Measurements from ENCODE around the gene CCDC116. TPM values are rescaled to one million over a fixed set of nuclear protein-coding genes. Genes with fewer than 3 reads are reported as not detected.

CCDC116 gene
- total and polyA plus RNA-seq, 10 of the 15 experiments (the other 5 are each of a cell fraction or from before 2014, with no cell fraction given): 0.04 to 0.18 (median 0.04) TPM; not detected in 6

- TF ChIP-seq CEBPZ (IDR thresholded peaks at IDR 0.05; ENCODE audit: low read depth, low read length): no peak
- TF ChIP-seq SMAD5 (IDR thresholded peaks at IDR 0.05; ENCODE audit: low read depth): no peak
- TF ChIP-seq CREM (IDR thresholded peaks at IDR 0.05; ENCODE audit: low read depth): no peak; the same call in 1 of the 2 replicates
- no peak for TF ChIP-seq STAT3 (IDR thresholded peaks at IDR 0.05; ENCODE audit: low read depth, low read length)
- TF ChIP-seq MXI1 (IDR thresholded peaks at IDR 0.05; ENCODE audit: low read depth, low read length): peak; percentile 55; the same call in 1 of the 2 replicates
- TF ChIP-seq IKZF1 (conservative IDR thresholded peaks at IDR 0.05): peak; percentile 89
- TF ChIP-seq RUNX3 (IDR thresholded peaks at IDR 0.05; ENCODE audit: low read length): peak; percentile 96
- no peak; the same call in 1 of the 2 replicates for TF ChIP-seq BMI1 (IDR thresholded peaks at IDR 0.05; ENCODE audit: borderline replicate concordance)
- TF ChIP-seq POLR2AphosphoS2 (IDR thresholded peaks at IDR 0.05; ENCODE audit: low read depth, low read length): no peak
- no peak for TF ChIP-seq SUZ12 (IDR thresholded peaks at IDR 0.05; ENCODE audit: unreplicated experiment)
- no peak for TF ChIP-seq IRF3 (IDR thresholded peaks at IDR 0.05)
- TF ChIP-seq SIN3A (IDR thresholded peaks at IDR 0.05; ENCODE audit: low read depth, low read length): 0 out of 2 replicates have a peak, but pooled peaks have one; percentile 45
- TF ChIP-seq FOXK2 (IDR thresholded peaks at IDR 0.05): no peak
- TF ChIP-seq CHD1 (IDR thresholded peaks at IDR 0.05; ENCODE audit: low read depth, low read length): no peak
- no peak for TF ChIP-seq CBX5 (IDR thresholded peaks at IDR 0.05; ENCODE audit: low read depth)
- no peak for TF ChIP-seq WRNIP1 (IDR thresholded peaks at IDR 0.05; ENCODE audit: borderline replicate concordance, low read depth, low read length)
- no peak for TF ChIP-seq NR2C1 (IDR thresholded peaks at IDR 0.05)
- TF ChIP-seq EP300 (IDR thresholded peaks at IDR 0.05; ENCODE audit: borderline replicate concordance in 1 of 2, control insufficient read depth in 1 of 2, low read depth in 2 of 2, low read length in 2 of 2): peak in 1 of 2 experiments; percentile 80; a peak in 2 of 4 replicates
- no peak for TF ChIP-seq CUX1 (IDR thresholded peaks at IDR 0.05; ENCODE audit: insufficient replicate concordance, low read depth, low read length)
Observed at GRCh38 chr22:21587803-21588611, 44.6 kb upstream of the CCDC116 start (continued).
